Suprapubic skin (tissue), 4 donors: ENCODE data around the gene TSPEAR. TPM values are rescaled to one million over a fixed set of nuclear protein-coding genes. Genes with fewer than 3 reads are reported as not detected.

Experiments used
- DNase-seq, 2 donors: peaks; one replicate each; pipeline ENCODE4 v3.0.0-alpha.2; 2019; ENCODE audit warnings: low spot score in 2 of 2
- H3K27ac ChIP-seq: fragments of 200-600 bp; sonication (generic); one replicate; pipeline ENCODE4 v1.5.1; 2019
- H3K27me3 ChIP-seq: fragments of 200-600 bp; sonication (generic); one replicate; pipeline ENCODE4 v1.5.1; 2019
- H3K36me3 ChIP-seq: fragments of 200-600 bp; sonication (generic); one replicate; pipeline ENCODE4 v1.5.1; 2019
- H3K4me1 ChIP-seq: fragments of 200-600 bp; sonication (generic); one replicate; pipeline ENCODE4 v1.5.1; 2019
- H3K4me3 ChIP-seq: fragments of 200-600 bp; sonication (generic); one replicate; pipeline ENCODE4 v1.5.1; 2019; ENCODE audit warnings: mild to moderate bottlenecking
- H3K9me3 ChIP-seq: fragments of 200-600 bp; sonication (generic); one replicate; pipeline ENCODE4 v1.5.1; 2019
- CTCF ChIP-seq, 2 donors: fragments of 200-600 bp in 1 of 2; fragments of 450-650 bp in 1 of 2; sonication (generic) in 1 of 2; IDR thresholded peaks; one replicate each; pipeline ENCODE4 v1.5.1; 2016 to 2019; ENCODE audit warnings: antibody characterized with exemption in 2 of 2, mild to moderate bottlenecking in 1 of 2, moderate library complexity in 1 of 2
- EP300 ChIP-seq: sonication (generic); formaldehyde crosslinking; IDR thresholded peaks from one replicate; pipeline ENCODE4 v1.6.1; 2017; ENCODE audit warnings: antibody characterized with exemption
- POLR2A ChIP-seq, 2 donors: fragments of 450-650 bp; IDR thresholded peaks; one replicate each; pipeline ENCODE4 v1.6.1; 2017; ENCODE audit warnings: antibody characterized with exemption in 2 of 2, mild to moderate bottlenecking in 2 of 2, moderate library complexity in 2 of 2
- POLR2AphosphoS5 ChIP-seq, 3 donors: sonication (generic); formaldehyde crosslinking; IDR thresholded peaks; one replicate each; pipeline ENCODE4 v1.6.1; 2017; ENCODE audit warnings: antibody characterized with exemption in 3 of 3
- WGBS: methylation state at CpG from one replicate; pipeline ENCODE4 v1.1.5; 2018; 5-methylcytosine and 5-hydroxymethylcytosine counted together
- total RNA-seq, 4 donors: library from RNA; depleted of rRNA; stranded (reverse); fragments of >200 nt; gene quantifications; one replicate each; pipeline ENCODE4 v1.1.0, GENCODE V29; 2016

TSPEAR gene
- total RNA-seq, 4 donors from 2014 or later: 0.21 to 0.59 (median 0.32) TPM; not detected in 1

- H3K36me3 ChIP-seq: no peaks in the 10 kb centered on the region
- WGBS: 89% methylated on average over 5 of the region's 5 CpGs
- no peak for DNase-seq
- TF ChIP-seq POLR2AphosphoS5 (IDR thresholded peaks at IDR 0.05) (no peak), EP300 (no peak), POLR2A (IDR thresholded peaks at IDR 0.05) (no peak), CTCF (IDR thresholded peaks at IDR 0.05) (no peak)
- peaks cover 9% of the 10 kb centered on the region for H3K4me1 ChIP-seq
- peaks cover 14% of the 10 kb centered on the region for H3K27me3 ChIP-seq
- H3K27ac ChIP-seq: no peak overlapping the region
- no peak overlapping the region for H3K4me3 ChIP-seq
- no peaks in the 10 kb centered on the region for H3K9me3 ChIP-seq
These were observed 257.3 kb downstream of the TSPEAR start for GRCh38 chr21:44454058-44454457.

- no peaks in the 10 kb centered on the region for H3K9me3 ChIP-seq
- H3K4me1 ChIP-seq: peaks cover 9% of the 10 kb centered on the region
- no peak for DNase-seq
- TF ChIP-seq POLR2AphosphoS5 (IDR thresholded peaks at IDR 0.05) (no peak), EP300 (no peak), POLR2A (IDR thresholded peaks at IDR 0.05) (no peak), CTCF (IDR thresholded peaks at IDR 0.05) (no peak)
- H3K27me3 ChIP-seq: peaks cover 19% of the 10 kb centered on the region
- no peak overlapping the region for H3K27ac ChIP-seq
- 94% methylated on average over 3 of the region's 3 CpGs for WGBS
- no peak overlapping the region for H3K4me3 ChIP-seq
- H3K36me3 ChIP-seq: no peaks in the 10 kb centered on the region
These were observed 258.3 kb downstream of the TSPEAR start for GRCh38 chr21:44453120-44453519.

- peaks cover 28% of the 10 kb centered on the region for H3K27me3 ChIP-seq
- peak; percentile 43 to 76 for DNase-seq
These were observed 260.4 kb downstream of the TSPEAR start for GRCh38 chr21:44450999-44451398.

GRCh38 chr21:44450402-44450801 lies 261.0 kb downstream of the TSPEAR start:
- WGBS: 83% methylated on average over 8 of the region's 14 CpGs
- Histone ChIP-seq H3K9me3 (no peaks in the 10 kb centered on the region), H3K27ac (no peak overlapping the region), H3K4me1 (no peaks in the 10 kb centered on the region), H3K27me3 (peaks cover 30% of the 10 kb centered on the region), H3K4me3 (no peak overlapping the region), H3K36me3 (no peaks in the 10 kb centered on the region)
- DNase-seq: peak; percentile 44 to 47
- TF ChIP-seq POLR2A (IDR thresholded peaks at IDR 0.05) (no peak), CTCF (IDR thresholded peaks at IDR 0.05) (no peak), POLR2AphosphoS5 (IDR thresholded peaks at IDR 0.05) (no peak), EP300 (no peak)

More at GRCh38 chr21:44450999-44451398, 260.4 kb downstream of the TSPEAR start:
- no peak overlapping the region for H3K4me3 ChIP-seq
- H3K27ac ChIP-seq: no peak overlapping the region
- no peaks in the 10 kb centered on the region for H3K9me3 ChIP-seq
- peaks cover 2% of the 10 kb centered on the region for H3K4me1 ChIP-seq
- no peak for TF ChIP-seq POLR2A (IDR thresholded peaks at IDR 0.05)
- TF ChIP-seq POLR2AphosphoS5 (IDR thresholded peaks at IDR 0.05): no peak
- TF ChIP-seq EP300: no peak
- no peak for TF ChIP-seq CTCF (IDR thresholded peaks at IDR 0.05)
- H3K36me3 ChIP-seq: no peaks in the 10 kb centered on the region
- 83% methylated on average over 14 of the region's 14 CpGs for WGBS

GRCh38 chr21:44449473-44450363 lies 261.7 kb downstream of the TSPEAR start:
- DNase-seq: peak; percentile 35 to 46
- H3K27me3 ChIP-seq: peaks cover 33% of the 10 kb centered on the region
- H3K4me3 ChIP-seq: no peak overlapping the region
- H3K36me3 ChIP-seq: no peaks in the 10 kb centered on the region
- TF ChIP-seq CTCF (IDR thresholded peaks at IDR 0.05): no peak
- TF ChIP-seq POLR2AphosphoS5 (IDR thresholded peaks at IDR 0.05): no peak
- TF ChIP-seq POLR2A (IDR thresholded peaks at IDR 0.05): no peak
- TF ChIP-seq EP300: no peak
- no peaks in the 10 kb centered on the region for H3K4me1 ChIP-seq
- H3K27ac ChIP-seq: no peak overlapping the region
- no peaks in the 10 kb centered on the region for H3K9me3 ChIP-seq
- 53% methylated on average over 22 of the region's 28 CpGs for WGBS
